ENCODE measurements around the gene HSD17B14. TPM values are rescaled to one million over a fixed set of nuclear protein-coding genes. Genes with fewer than 3 reads are reported as not detected.
"Not testable (repeated sequence)": the region's sequence is repeated elsewhere in the genome, so short reads cannot be mapped to it uniquely, and the experiment has no call there.

Gene HSD17B14
- total RNA-seq, 4 donors from 2014 or later, result 5.6 to 31.9 (median 8.7) TPM

- Histone ChIP-seq H3K9me3 (no peaks in the 10 kb centered on the region), H3K36me3 (no peaks in the 10 kb centered on the region), H3K27me3 (no peaks in the 10 kb centered on the region), H3K4me3 (no peak overlapping the region), H3K4me1 (no peaks in the 10 kb centered on the region), H3K27ac (no peak overlapping the region)
- DNase-seq, result no peak
- no peak for TF ChIP-seq POLR2A (IDR thresholded peaks at IDR 0.05)
- TF ChIP-seq CTCF (IDR thresholded peaks at IDR 0.05), result no peak
- intact Hi-C loops (cut with DNase I; ENCODE audit: low total_unique reads), result no loop called here
These were observed 17.2 kb upstream of the HSD17B14 start for GRCh38 chr19:48853483-48853882.

- H3K4me3 ChIP-seq, result no peak overlapping the region
- intact Hi-C loops (cut with DNase I; ENCODE audit: low total_unique reads), result no loop called here
- no peaks in the 10 kb centered on the region for H3K9me3 ChIP-seq
- DNase-seq, result no peak
- H3K36me3 ChIP-seq, result no peaks in the 10 kb centered on the region
- no peaks in the 10 kb centered on the region for H3K4me1 ChIP-seq
- H3K27ac ChIP-seq, result no peak overlapping the region
- no peaks in the 10 kb centered on the region for H3K27me3 ChIP-seq
- TF ChIP-seq CTCF (IDR thresholded peaks at IDR 0.05) (no peak), POLR2A (IDR thresholded peaks at IDR 0.05) (no peak)
These were observed 16.0 kb upstream of the HSD17B14 start for GRCh38 chr19:48852292-48852691.

- intact Hi-C loops (cut with DNase I; ENCODE audit: low total_unique reads); H3K36me3 ChIP-seq; H3K4me1 ChIP-seq; DNase-seq; H3K9me3 ChIP-seq; H3K4me3 ChIP-seq; H3K27me3 ChIP-seq; H3K27ac ChIP-seq: not testable (repeated sequence)
These were observed 10.4 kb upstream of the HSD17B14 start for GRCh38 chr19:48846659-48847058.

- intact Hi-C loops (cut with DNase I; ENCODE audit: low total_unique reads), result no loop called here
- Histone ChIP-seq H3K27me3 (no peaks in the 10 kb centered on the region), H3K36me3 (no peaks in the 10 kb centered on the region), H3K4me1 (no peaks in the 10 kb centered on the region), H3K27ac (no peak overlapping the region), H3K4me3 (no peak overlapping the region), H3K9me3 (no peaks in the 10 kb centered on the region)
- TF ChIP-seq CTCF (IDR thresholded peaks at IDR 0.05) (no peak), POLR2A (IDR thresholded peaks at IDR 0.05) (no peak)
- no peak for DNase-seq
These were observed 9.1 kb upstream of the HSD17B14 start for GRCh38 chr19:48845384-48845783.

GRCh38 chr19:48844472-48844871, 8.2 kb upstream of the HSD17B14 start:
- Histone ChIP-seq H3K4me1 (no peaks in the 10 kb centered on the region), H3K4me3 (no peak overlapping the region), H3K27ac (no peak overlapping the region), H3K9me3 (no peaks in the 10 kb centered on the region), H3K27me3 (no peaks in the 10 kb centered on the region), H3K36me3 (no peaks in the 10 kb centered on the region)
- no peak for DNase-seq
- intact Hi-C loops (cut with DNase I; ENCODE audit: low total_unique reads), result no loop called here
- TF ChIP-seq CTCF (IDR thresholded peaks at IDR 0.05), result no peak

- TF ChIP-seq POLR2A (IDR thresholded peaks at IDR 0.05), result no peak
- peak; percentile 79 to 85 (median 82) for TF ChIP-seq CTCF (IDR thresholded peaks at IDR 0.05)
- Histone ChIP-seq H3K27ac (no peak overlapping the region), H3K36me3 (no peaks in the 10 kb centered on the region), H3K4me3 (no peak overlapping the region), H3K4me1 (no peaks in the 10 kb centered on the region), H3K27me3 (no peaks in the 10 kb centered on the region), H3K9me3 (no peaks in the 10 kb centered on the region)
- peak; percentile 37 to 57 for DNase-seq
- intact Hi-C loops (cut with DNase I; ENCODE audit: low total_unique reads), result no loop called here
These were observed 6.5 kb upstream of the HSD17B14 start for GRCh38 chr19:48842789-48843162.

All from uterus (tissue), 4 donors.